A549 (cell line): ENCODE data around the gene C16orf89. TPM values are rescaled to one million over a fixed set of nuclear protein-coding genes. Genes with fewer than 3 reads are reported as not detected.
A peak's percentile ranks its signal among the peaks of the same experiment; 100 is the strongest.
"Not testable (repeated sequence)": the region's sequence is repeated elsewhere in the genome, so short reads cannot be mapped to it uniquely, and the experiment has no call there.

ENCODE experiments used
- ATAC-seq, 2 experiments: fragments of 200-7000 bp in 1 of 2; fragments of >200 bp in 1 of 2; cut with Nextera tagmentation in 1 of 2; cut with Tn5 transposase in 1 of 2; 3 replicates each; pipeline versions ENCODE4 v1.8.0 to v1.9.1; 2018 to 2020; ENCODE audit warnings: mild to moderate bottlenecking in 1 of 2, moderate library complexity in 1 of 2
- CTCF ChIA-PET: fragments of 300-600 bp; sonication (Branson Sonifier 250); formaldehyde crosslinking; extraction: SDS; loops from one replicate; lab custom pipeline; 2021; ENCODE audit warnings: antibody characterized with exemption, inconsistent platforms; lab: Yijun Ruan, JAX
- POLR2A ChIA-PET: fragments of 350-600 bp; formaldehyde crosslinking; extraction: SDS; loops from one replicate; lab custom pipeline; 2021; ENCODE audit warnings: antibody characterized with exemption, inconsistent platforms; lab: Yijun Ruan, JAX
- DNase-seq, 2 experiments: peaks; one replicate each; pipeline versions ENCODE4 v3.0.0 to v3.0.0-alpha.2; 2011 to 2016; ENCODE audit warnings: low read depth in 1 of 2, low spot score in 1 of 2
- FAIRE-seq: peaks from 2 replicates; lab custom pipeline; 2011; peaks lifted over from hg19 to GRCh38; lab: Jason Lieb, UNC
- H3K27ac ChIP-seq, 2 experiments: fragments of >200 bp; sonication (Bioruptor Twin); formaldehyde crosslinking; 3 replicates each; pipeline ENCODE4 v1.5.1; 2016 to 2017
- H3K4me1 ChIP-seq: fragments of >200 bp; sonication (Bioruptor Twin); formaldehyde crosslinking; 3 replicates; pipeline ENCODE4 v1.6.1; 2016
- H3K4me2 ChIP-seq: fragments of >200 bp; sonication (Bioruptor Twin); formaldehyde crosslinking; 3 replicates; pipeline ENCODE4 v1.6.1; 2016
- H3K4me3 ChIP-seq: fragments of >200 bp; sonication (Bioruptor Twin); formaldehyde crosslinking; 3 replicates; pipeline ENCODE4 v1.5.1; 2016
- H3K9me3 ChIP-seq: fragments of >200 bp; sonication (Bioruptor Twin); formaldehyde crosslinking; 3 replicates; pipeline ENCODE4 v1.6.1; 2016
- ATOH8 ChIP-seq: fragments of 250-450 bp; sonication (Bioruptor Pico); IDR thresholded peaks from 2 replicates; pipeline ENCODE4 v1.5.0; 2020; ENCODE audit warnings: low read depth, mild to moderate bottlenecking, moderate library complexity
- CBX8 ChIP-seq: fragments of 200-600 bp; sonication (generic); IDR thresholded peaks from 2 replicates; pipeline ENCODE4 v1.6.1; 2016
- CHD2 ChIP-seq: fragments of 150-350 bp; IDR thresholded peaks from 2 replicates; pipeline ENCODE4 v1.6.1; 2014; ENCODE audit warnings: low read length; ENCODE audit not compliant: partially characterized antibody
- JUNB ChIP-seq: fragments of >200 bp; sonication (Bioruptor Twin); formaldehyde crosslinking; IDR thresholded peaks from 2 replicates; pipeline ENCODE4 v1.6.1; 2016
- RFX5 ChIP-seq: fragments of 450-650 bp; IDR thresholded peaks from 2 replicates; pipeline ENCODE4 v1.7.1; 2014; ENCODE audit warnings: antibody characterized with exemption, mild to moderate bottlenecking, moderate library complexity
- WGBS: methylation state at CpG from one replicate; pipeline ENCODE4 v1.1.6; 2017; ENCODE audit errors: missing lambda C conversion rate; 5-methylcytosine and 5-hydroxymethylcytosine counted together
- polyA plus RNA-seq, 4 experiments: library from polyadenylated mRNA; depleted of rRNA in 3 of 4; stranded (reverse); fragments of >200 nt; fragmentation: RNase III in 1 of 4; extraction: RNeasy Plus Mini Kit Qiagen cat#74134 plus additional on column Dnase treatment in 1 of 4; gene quantifications; 2 replicates in 3 of 4; 3 replicates in 1 of 4; pipeline ENCODE4 v1.2.3, GENCODE V29; 2011 to 2017

Gene C16orf89
- polyA plus RNA-seq, 2 of the 4 experiments (the other 2 are of a cell fraction): not detected

DNA sequence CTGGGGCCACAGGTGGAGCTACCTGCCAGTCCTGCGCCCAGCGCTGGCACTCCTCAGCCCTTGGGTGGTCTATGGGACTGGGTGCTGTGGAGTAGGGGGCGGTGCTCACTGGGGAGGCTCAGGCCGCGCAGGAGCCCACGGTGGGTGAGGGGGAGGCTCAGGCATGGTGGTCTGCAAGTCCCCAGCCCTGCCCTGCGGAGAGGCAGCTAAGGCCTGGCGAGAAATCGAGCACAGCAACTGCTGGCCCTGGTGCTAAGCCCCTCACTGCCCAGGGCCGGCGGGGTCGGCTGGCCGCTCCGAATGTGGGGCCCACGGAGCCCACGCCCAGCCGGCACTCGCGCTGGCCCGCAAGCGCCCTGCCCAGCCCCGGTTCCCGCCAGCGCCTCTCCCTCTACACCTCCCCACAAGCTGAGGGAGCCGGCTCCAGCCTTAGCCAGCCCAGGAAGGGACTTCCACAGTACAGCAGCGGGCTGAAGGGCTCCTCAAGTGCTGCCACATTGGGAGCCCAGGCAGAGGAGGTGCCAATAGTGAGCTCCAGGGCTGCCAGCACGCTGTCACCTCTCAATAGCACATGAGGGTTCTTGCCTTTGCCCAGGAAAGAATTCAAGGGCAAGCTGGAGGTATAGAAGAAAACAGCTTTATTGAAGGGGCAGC, 42.9 kb upstream of the C16orf89 start:
- no peaks in the 10 kb centered on the region for H3K9me3 ChIP-seq
- H3K4me1 ChIP-seq: no peaks in the 10 kb centered on the region
- POLR2A ChIA-PET: no interaction called here
- TF ChIP-seq RFX5 (no peak), CHD2 (no peak), CBX8 (no peak), JUNB (no peak), ATOH8 (CRISPR knock-in tag) (no peak)
- H3K4me3 ChIP-seq: no peak overlapping the region
- no peak for DNase-seq
- no peak overlapping the region for H3K27ac ChIP-seq
- H3K4me2 ChIP-seq: no peak overlapping the region
- FAIRE-seq: no peak
- ATAC-seq: no peak
- CTCF ChIA-PET: interaction anchor here (0.6 kb wide), 1 partner anchor 433 kb away, joined by 3 read pairs; no protein-coding TSS in a partner anchor
- 51% methylated on average over 10 of the region's 27 CpGs for WGBS

DNA sequence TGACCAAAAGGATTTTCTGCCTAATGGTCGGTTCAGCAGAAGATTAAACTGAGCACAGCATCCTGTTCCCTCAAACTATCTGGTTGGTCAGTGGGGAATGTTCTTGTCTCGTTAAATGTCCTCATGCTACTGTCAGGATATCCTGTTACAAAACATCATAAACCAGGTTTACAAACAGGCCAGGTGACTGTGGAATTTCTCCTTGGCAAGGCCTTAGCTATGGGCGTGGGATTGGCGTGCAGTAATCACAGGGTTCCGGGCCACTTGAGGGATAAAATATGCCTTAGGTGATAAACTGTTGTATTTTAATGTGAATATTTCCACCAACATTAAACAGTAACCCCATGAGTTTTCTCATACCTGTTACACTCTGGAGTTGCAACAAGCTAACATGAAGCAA, 39.3 kb upstream of the C16orf89 start:
- POLR2A ChIA-PET, DNase-seq, FAIRE-seq, ATAC-seq, CTCF ChIA-PET, H3K4me3 ChIP-seq, H3K4me2 ChIP-seq, H3K9me3 ChIP-seq, H3K4me1 ChIP-seq, H3K27ac ChIP-seq: not testable (repeated sequence)
- WGBS: 67% methylated on average over 5 of the region's 5 CpGs

- H3K9me3 ChIP-seq, FAIRE-seq, H3K27ac ChIP-seq, H3K4me1 ChIP-seq, H3K4me2 ChIP-seq, H3K4me3 ChIP-seq, CTCF ChIA-PET, ATAC-seq, POLR2A ChIA-PET, DNase-seq: not testable (repeated sequence)
- 65% methylated on average over 12 of the region's 12 CpGs for WGBS
Observed at GRCh38 chr16:5103296-5104032, 37.7 kb upstream of the C16orf89 start.

DNA sequence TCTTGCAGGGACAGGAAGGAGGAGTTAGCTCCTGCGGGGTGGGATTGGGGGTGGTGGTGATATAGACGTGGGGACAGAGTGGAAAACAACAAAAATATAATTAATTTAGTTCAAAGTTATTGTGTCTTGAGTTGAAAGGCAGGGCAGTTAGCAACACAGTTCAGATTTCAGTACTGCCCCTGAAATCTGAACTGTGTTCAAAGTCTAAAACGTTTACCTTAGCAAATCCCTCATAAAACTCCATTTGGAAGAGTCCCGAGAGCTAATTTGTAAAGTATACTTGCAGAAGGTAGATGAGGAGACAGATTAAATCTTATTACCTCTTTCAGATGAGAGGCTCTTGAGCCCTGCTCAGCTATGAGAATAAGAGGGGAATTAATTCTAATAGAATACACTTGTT, 33.4 kb upstream of the C16orf89 start:
- H3K4me1 ChIP-seq, DNase-seq, ATAC-seq, H3K27ac ChIP-seq, CTCF ChIA-PET, H3K9me3 ChIP-seq, POLR2A ChIA-PET, FAIRE-seq: not testable (repeated sequence)
- Histone ChIP-seq H3K4me3 (peak overlapping the region; percentile 57; the same call in 1 of the 3 replicates), H3K4me2 (peak overlapping the region; percentile 78)
- WGBS: 40% methylated on average over 4 of the region's 4 CpGs

- DNase-seq (peak in 1 of 2 experiments; percentile 69), ATAC-seq (peak; percentile 8 to 86; a peak in 4 of 6 replicates)
- H3K4me1 ChIP-seq, CTCF ChIA-PET, FAIRE-seq, H3K9me3 ChIP-seq: not testable (repeated sequence)
- POLR2A ChIA-PET: interaction anchor here (2.0 kb wide), 1 partner anchor 22 kb away, joined by 4 read pairs; no protein-coding TSS in a partner anchor
- WGBS: under 1% methylated on average over 13 of the region's 67 CpGs
- peak overlapping the region; percentile 78 for H3K4me2 ChIP-seq
- peak overlapping the region; percentile 57 for H3K4me3 ChIP-seq
- peak overlapping the region; percentile 40 to 80 for H3K27ac ChIP-seq
Observed at GRCh38 chr16:5098221-5099159, 32.7 kb upstream of the C16orf89 start.
